DND-41 (cell line): Measurements from ENCODE around the gene PUSL1.

ENCODE experiments used
- EZH2 ChIP-seq: IDR thresholded peaks from 3 replicates; pipeline ENCODE4 v1.6.1; 2012; ENCODE audit warnings: borderline replicate concordance, low read depth, mild to moderate bottlenecking, moderate library complexity, low read length, inconsistent platforms; ENCODE audit not compliant: severe bottlenecking
- TF ChIP-seq, protein P1 (sequence below): IDR thresholded peaks from 2 replicates; pipeline ENCODE4 v1.5.1; 2012; ENCODE audit warnings: borderline replicate concordance, low read length, moderate library complexity, mild to moderate bottlenecking; ENCODE audit not compliant: poor library complexity, severe bottlenecking; ENCODE audit errors: extremely low read depth

DNA sequence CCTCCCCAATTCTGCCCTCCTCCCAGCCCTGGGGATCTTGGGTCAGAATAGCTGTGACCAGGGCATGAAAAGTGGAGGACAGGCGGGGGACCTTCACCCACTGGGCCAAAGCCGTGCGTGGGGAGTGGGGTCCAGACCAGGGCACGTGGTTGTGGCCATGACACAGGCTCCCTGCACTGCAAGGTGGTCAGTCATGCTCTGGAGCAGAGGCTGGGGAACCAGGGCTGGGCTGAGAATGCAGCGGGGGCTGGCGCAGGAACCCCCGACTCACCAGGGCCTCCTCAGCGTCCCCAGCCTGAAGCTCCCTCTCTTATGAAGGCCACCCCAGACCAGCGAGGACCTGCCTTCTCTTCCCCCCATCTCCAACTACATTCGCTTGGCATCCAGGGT, 38.1 kb downstream of the PUSL1 start:
- TF ChIP-seq, protein P1, sequence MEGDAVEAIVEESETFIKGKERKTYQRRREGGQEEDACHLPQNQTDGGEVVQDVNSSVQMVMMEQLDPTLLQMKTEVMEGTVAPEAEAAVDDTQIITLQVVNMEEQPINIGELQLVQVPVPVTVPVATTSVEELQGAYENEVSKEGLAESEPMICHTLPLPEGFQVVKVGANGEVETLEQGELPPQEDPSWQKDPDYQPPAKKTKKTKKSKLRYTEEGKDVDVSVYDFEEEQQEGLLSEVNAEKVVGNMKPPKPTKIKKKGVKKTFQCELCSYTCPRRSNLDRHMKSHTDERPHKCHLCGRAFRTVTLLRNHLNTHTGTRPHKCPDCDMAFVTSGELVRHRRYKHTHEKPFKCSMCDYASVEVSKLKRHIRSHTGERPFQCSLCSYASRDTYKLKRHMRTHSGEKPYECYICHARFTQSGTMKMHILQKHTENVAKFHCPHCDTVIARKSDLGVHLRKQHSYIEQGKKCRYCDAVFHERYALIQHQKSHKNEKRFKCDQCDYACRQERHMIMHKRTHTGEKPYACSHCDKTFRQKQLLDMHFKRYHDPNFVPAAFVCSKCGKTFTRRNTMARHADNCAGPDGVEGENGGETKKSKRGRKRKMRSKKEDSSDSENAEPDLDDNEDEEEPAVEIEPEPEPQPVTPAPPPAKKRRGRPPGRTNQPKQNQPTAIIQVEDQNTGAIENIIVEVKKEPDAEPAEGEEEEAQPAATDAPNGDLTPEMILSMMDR = no peak
- TF ChIP-seq EZH2 = no peak
